Left lung (tissue), 10 donors: ENCODE data around the gene SHISA7. TPM values are rescaled to one million over a fixed set of nuclear protein-coding genes. Genes with fewer than 3 reads are reported as not detected.

Source experiments
- ATAC-seq: fragments of 200-7000 bp; cut with Tn5 transposase; one replicate; pipeline ENCODE4 v1.9.1; 2020; ENCODE audit warnings: moderate library complexity
- DNase-seq, 4 donors: peaks; one replicate each; pipeline ENCODE4 v3.0.0-alpha.2; 2013 to 2020
- H3K27ac ChIP-seq, 2 donors: fragments of 200-600 bp; sonication (generic) in 1 of 2; one replicate each; pipeline versions ENCODE4 v1.5.0 to v1.8.0; 2020 to 2021
- H3K27me3 ChIP-seq, 2 donors: fragments of 200-600 bp; sonication (generic) in 1 of 2; one replicate each; pipeline versions ENCODE4 v1.5.0 to v1.8.0; 2020 to 2021
- H3K36me3 ChIP-seq, 2 donors: fragments of 200-600 bp; sonication (generic) in 1 of 2; one replicate each; pipeline versions ENCODE4 v1.5.0 to v1.8.0; 2020 to 2021
- H3K4me1 ChIP-seq, 2 donors: fragments of 200-600 bp; one replicate each; pipeline ENCODE4 v1.8.0; 2021
- H3K4me3 ChIP-seq, 2 donors: fragments of 200-600 bp; sonication (generic) in 1 of 2; one replicate each; pipeline versions ENCODE4 v1.5.0 to v1.8.0; 2020 to 2021; ENCODE audit warnings: mild to moderate bottlenecking in 1 of 2
- H3K9me3 ChIP-seq, 2 donors: fragments of 200-600 bp; sonication (generic) in 1 of 2; one replicate each; pipeline versions ENCODE4 v1.5.0 to v1.8.0; 2020 to 2021
- CTCF ChIP-seq, 2 donors: fragments of 200-600 bp; sonication (generic) in 1 of 2; IDR thresholded peaks; one replicate each; pipeline versions ENCODE4 v1.5.0 to v1.8.0; 2021; ENCODE audit warnings: antibody characterized with exemption in 2 of 2
- intact Hi-C, 2 donors: fragments of 100-400 bp; cut with DNase I; formaldehyde crosslinking; loops; one replicate each; pipeline versions ENCODE4 v1.11.2 to v1.14.2; 2022
- polyA plus RNA-seq, 6 donors: library from polyadenylated mRNA; unstranded; fragments of 120-200 nt; gene quantifications; one replicate each; pipeline ENCODE4 v1.2.1, GENCODE V29; 2013; ENCODE audit not compliant: insufficient read length in 6 of 6
- total RNA-seq, 2 donors: library from RNA; stranded (reverse); fragmentation: NEBNext Ultra II Directional; extraction: Animal tissue kit (Norgen Biotek cat#: 25700); gene quantifications; one replicate each; pipeline ENCODE4 v1.2.1, GENCODE V29; 2021
- donor health status: DM: no; HTN: yes; CAD: no.
- donor health status: DM: no; HTN: no; CAD: no.

Gene SHISA7
- total and polyA plus RNA-seq, 8 donors: 0.11 to 0.23 (median 0.20) TPM; not detected in 2

GRCh38 chr19:55479451-55480230 lies 36.5 kb upstream of the SHISA7 start:
- ATAC-seq: no peak
- Histone ChIP-seq H3K4me3 (no peak overlapping the region), H3K27ac (no peak overlapping the region), H3K27me3 (peaks cover 0 to 7% of the 10 kb centered on the region in 2 donors), H3K4me1 (peaks cover 12 to 28% of the 10 kb centered on the region in 2 donors), H3K36me3 (peaks cover 0 to 36% of the 10 kb centered on the region in 2 donors), H3K9me3 (no peaks in the 10 kb centered on the region)
- DNase-seq: peak in 1 of 4 donors; percentile 61
- intact Hi-C loops: no loop called here
- no peak for TF ChIP-seq CTCF (IDR thresholded peaks at IDR 0.05)

DNA sequence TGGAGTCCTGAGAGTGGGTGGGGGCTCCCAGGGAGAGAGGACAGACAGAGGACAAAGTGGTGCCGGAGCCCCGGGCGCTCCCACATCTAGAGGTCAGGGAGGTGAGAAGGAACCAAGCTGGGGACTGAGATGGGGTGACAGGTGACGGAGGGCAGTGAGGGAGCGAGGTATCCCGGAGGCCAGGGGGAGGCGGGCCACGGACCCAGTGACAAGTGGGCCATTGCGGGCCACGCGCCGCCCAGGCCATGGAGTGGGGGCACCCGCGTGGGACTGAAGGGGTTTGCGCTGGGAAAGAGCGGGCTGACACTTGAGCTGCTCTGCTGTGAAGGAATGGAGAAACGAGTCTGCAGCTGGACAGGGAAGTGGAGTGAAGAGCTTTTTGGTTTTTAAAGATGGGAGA lies 35.9 kb upstream of the SHISA7 start:
- no peak for TF ChIP-seq CTCF (IDR thresholded peaks at IDR 0.05)
- Histone ChIP-seq H3K9me3 (no peaks in the 10 kb centered on the region), H3K27me3 (peaks cover 0 to under 1% of the 10 kb centered on the region in 2 donors), H3K4me3 (no peak overlapping the region), H3K27ac (no peak overlapping the region), H3K4me1 (peaks cover 7 to 22% of the 10 kb centered on the region in 2 donors), H3K36me3 (peaks cover 0 to 35% of the 10 kb centered on the region in 2 donors)
- peak in 1 of 4 donors; percentile 73 for DNase-seq
- ATAC-seq: no peak
- intact Hi-C loops: no loop called here

DNA sequence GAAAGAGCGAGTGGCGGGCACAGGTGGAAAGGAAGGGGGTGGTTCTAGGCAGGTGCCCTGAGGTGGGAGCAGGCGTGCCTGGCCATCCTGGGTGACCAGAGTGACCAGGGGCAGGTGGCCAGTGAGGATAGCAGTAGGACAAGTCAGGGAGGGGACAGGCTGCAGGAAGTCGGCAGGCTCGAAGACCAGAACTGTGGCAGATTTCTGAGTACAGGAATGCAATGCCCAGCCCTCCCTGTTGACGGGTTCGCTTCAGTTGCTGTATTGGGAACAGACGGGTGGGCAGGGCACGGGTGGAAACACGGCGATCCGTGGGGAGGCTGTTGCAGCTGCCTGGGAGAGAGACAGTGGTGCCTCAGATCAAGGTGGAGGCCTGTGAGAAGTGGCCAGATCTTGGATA lies 35.3 kb upstream of the SHISA7 start:
- ATAC-seq (no peak), DNase-seq (peak in 1 of 4 donors; percentile 56)
- Histone ChIP-seq H3K4me3 (no peak overlapping the region), H3K9me3 (no peaks in the 10 kb centered on the region), H3K36me3 (peaks cover 0 to 28% of the 10 kb centered on the region in 2 donors), H3K27ac (no peak overlapping the region), H3K4me1 (peaks cover 4 to 18% of the 10 kb centered on the region in 2 donors), H3K27me3 (no peaks in the 10 kb centered on the region)
- no peak for TF ChIP-seq CTCF (IDR thresholded peaks at IDR 0.05)
- intact Hi-C loops: no loop called here

- intact Hi-C loops: no loop called here
- ATAC-seq (no peak), DNase-seq (peak in 1 of 4 donors; percentile 53)
- Histone ChIP-seq H3K9me3 (no peaks in the 10 kb centered on the region), H3K4me1 (peaks cover 4 to 18% of the 10 kb centered on the region in 2 donors), H3K27me3 (no peaks in the 10 kb centered on the region), H3K27ac (no peak overlapping the region), H3K4me3 (peak overlapping the region in 1 of 2 donors; percentile 60), H3K36me3 (peaks cover 0 to 24% of the 10 kb centered on the region in 2 donors)
- TF ChIP-seq CTCF (IDR thresholded peaks at IDR 0.05): no peak
Observed at GRCh38 chr19:55477905-55478304, 34.8 kb upstream of the SHISA7 start.

GRCh38 chr19:55476100-55476775 lies 33.1 kb upstream of the SHISA7 start, which contains the start of gene ZNF628:
Gene ZNF628, plus strand, starts transcription at chr19:55476617. Its CDS starts 3,294 bp downstream, at chr19:55479911.
- peak; percentile 98 to 99 (median 99) for DNase-seq
- Histone ChIP-seq H3K36me3 (peaks cover 0 to 7% of the 10 kb centered on the region in 2 donors), H3K4me1 (peaks cover 4 to 18% of the 10 kb centered on the region in 2 donors), H3K9me3 (no peaks in the 10 kb centered on the region), H3K27me3 (no peaks in the 10 kb centered on the region), H3K27ac (peak within 1 kb of the TSS; percentile 93), H3K4me3 (peak within 1 kb of the TSS; percentile 49 to 60)
- intact Hi-C loops: no loop called here
- TF ChIP-seq CTCF (IDR thresholded peaks at IDR 0.05): no peak
- ATAC-seq: peak; percentile 97
